MM.1S (cell line): ENCODE results near the gene ADH1C.

Experiments used
- EZH2phosphoT487 ChIP-seq: fragments of 300-600 bp; sonication (generic); IDR thresholded peaks from 2 replicates; pipeline ENCODE4 v1.6.1; 2018; ENCODE audit warnings: antibody characterized with exemption, low read length
- TF ChIP-seq, protein P1 (sequence below): fragments of 300-600 bp; sonication (generic); IDR thresholded peaks from 2 replicates; pipeline ENCODE4 v1.5.1; 2016; ENCODE audit warnings: antibody characterized with exemption, low read length, mixed read lengths

GRCh38 chr4:99379571-99379970, 27.0 kb upstream of the ADH1C start:
- TF ChIP-seq, protein P1, sequence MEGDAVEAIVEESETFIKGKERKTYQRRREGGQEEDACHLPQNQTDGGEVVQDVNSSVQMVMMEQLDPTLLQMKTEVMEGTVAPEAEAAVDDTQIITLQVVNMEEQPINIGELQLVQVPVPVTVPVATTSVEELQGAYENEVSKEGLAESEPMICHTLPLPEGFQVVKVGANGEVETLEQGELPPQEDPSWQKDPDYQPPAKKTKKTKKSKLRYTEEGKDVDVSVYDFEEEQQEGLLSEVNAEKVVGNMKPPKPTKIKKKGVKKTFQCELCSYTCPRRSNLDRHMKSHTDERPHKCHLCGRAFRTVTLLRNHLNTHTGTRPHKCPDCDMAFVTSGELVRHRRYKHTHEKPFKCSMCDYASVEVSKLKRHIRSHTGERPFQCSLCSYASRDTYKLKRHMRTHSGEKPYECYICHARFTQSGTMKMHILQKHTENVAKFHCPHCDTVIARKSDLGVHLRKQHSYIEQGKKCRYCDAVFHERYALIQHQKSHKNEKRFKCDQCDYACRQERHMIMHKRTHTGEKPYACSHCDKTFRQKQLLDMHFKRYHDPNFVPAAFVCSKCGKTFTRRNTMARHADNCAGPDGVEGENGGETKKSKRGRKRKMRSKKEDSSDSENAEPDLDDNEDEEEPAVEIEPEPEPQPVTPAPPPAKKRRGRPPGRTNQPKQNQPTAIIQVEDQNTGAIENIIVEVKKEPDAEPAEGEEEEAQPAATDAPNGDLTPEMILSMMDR = no peak
- no peak for TF ChIP-seq EZH2phosphoT487
